DOHH2 (cell line): ENCODE measurements around the gene CACNG7.

Experiments used
- EZH2phosphoT487 ChIP-seq: fragments of 200-600 bp; sonication (generic); IDR thresholded peaks from 2 replicates; pipeline ENCODE4 v1.6.1; 2017; ENCODE audit warnings: borderline replicate concordance, mild to moderate bottlenecking, antibody characterized with exemption, low read length, moderate library complexity, mixed read lengths
- TF ChIP-seq, protein P1 (sequence below): fragments of 200-600 bp; sonication (generic); IDR thresholded peaks from one replicate; pipeline ENCODE4 v1.5.1; 2014; ENCODE audit warnings: antibody characterized with exemption, mild to moderate bottlenecking, low read depth, low read length; ENCODE audit not compliant: poor library complexity, severe bottlenecking

GRCh38 chr19:53945998-53946397 is 36.9 kb downstream of the CACNG7 start:
- TF ChIP-seq, protein P1, sequence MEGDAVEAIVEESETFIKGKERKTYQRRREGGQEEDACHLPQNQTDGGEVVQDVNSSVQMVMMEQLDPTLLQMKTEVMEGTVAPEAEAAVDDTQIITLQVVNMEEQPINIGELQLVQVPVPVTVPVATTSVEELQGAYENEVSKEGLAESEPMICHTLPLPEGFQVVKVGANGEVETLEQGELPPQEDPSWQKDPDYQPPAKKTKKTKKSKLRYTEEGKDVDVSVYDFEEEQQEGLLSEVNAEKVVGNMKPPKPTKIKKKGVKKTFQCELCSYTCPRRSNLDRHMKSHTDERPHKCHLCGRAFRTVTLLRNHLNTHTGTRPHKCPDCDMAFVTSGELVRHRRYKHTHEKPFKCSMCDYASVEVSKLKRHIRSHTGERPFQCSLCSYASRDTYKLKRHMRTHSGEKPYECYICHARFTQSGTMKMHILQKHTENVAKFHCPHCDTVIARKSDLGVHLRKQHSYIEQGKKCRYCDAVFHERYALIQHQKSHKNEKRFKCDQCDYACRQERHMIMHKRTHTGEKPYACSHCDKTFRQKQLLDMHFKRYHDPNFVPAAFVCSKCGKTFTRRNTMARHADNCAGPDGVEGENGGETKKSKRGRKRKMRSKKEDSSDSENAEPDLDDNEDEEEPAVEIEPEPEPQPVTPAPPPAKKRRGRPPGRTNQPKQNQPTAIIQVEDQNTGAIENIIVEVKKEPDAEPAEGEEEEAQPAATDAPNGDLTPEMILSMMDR = no peak
- TF ChIP-seq EZH2phosphoT487 = no peak
